NT2/D1 (cell line): ENCODE results near the gene PRRG4.
"Not testable (repeated sequence)": the region's sequence is repeated elsewhere in the genome, so short reads cannot be mapped to it uniquely, and the experiment has no call there.

Source experiments
- DNase-seq: peaks from one replicate; pipeline ENCODE4 v3.0.0-alpha.2; 2011; ENCODE audit warnings: low read depth, low spot score
- H3K27me3 ChIP-seq: 2 replicates; pipeline ENCODE4 v1.6.0; 2011; ENCODE audit warnings: mild to moderate bottlenecking; ENCODE audit not compliant: insufficient read length, insufficient read depth
- H3K36me3 ChIP-seq: 2 replicates; pipeline ENCODE4 v1.6.1; 2011; ENCODE audit warnings: mild to moderate bottlenecking, low read length, mixed read lengths; ENCODE audit not compliant: insufficient read depth, insufficient read length
- H3K4me1 ChIP-seq: 2 replicates; pipeline ENCODE4 v1.5.1; 2011; ENCODE audit not compliant: insufficient read depth, insufficient read length
- H3K4me3 ChIP-seq: 2 replicates; pipeline ENCODE4 v1.5.1; 2011; ENCODE audit warnings: low read depth; ENCODE audit not compliant: insufficient read length
- H3K9ac ChIP-seq: 2 replicates; pipeline ENCODE4 v1.6.0; 2011; ENCODE audit warnings: low read depth; ENCODE audit not compliant: insufficient read length
- H3K9me3 ChIP-seq: 2 replicates; pipeline ENCODE4 v1.5.1; 2011; ENCODE audit warnings: mild to moderate bottlenecking, low read length; ENCODE audit not compliant: insufficient read depth
- SUZ12 ChIP-seq: IDR thresholded peaks from 2 replicates; pipeline ENCODE4 v1.6.1; 2011; ENCODE audit not compliant: insufficient read length, insufficient read depth; ENCODE audit errors: extremely low read depth
- YY1 ChIP-seq: IDR thresholded peaks from 2 replicates; pipeline ENCODE4 v1.6.1; 2011; ENCODE audit not compliant: insufficient read length, insufficient read depth
- ZNF274 ChIP-seq: IDR thresholded peaks from 2 replicates; pipeline ENCODE4 v1.6.1; 2011; ENCODE audit warnings: mild to moderate bottlenecking, low read depth, low read length

PRRG4 gene

DNA sequence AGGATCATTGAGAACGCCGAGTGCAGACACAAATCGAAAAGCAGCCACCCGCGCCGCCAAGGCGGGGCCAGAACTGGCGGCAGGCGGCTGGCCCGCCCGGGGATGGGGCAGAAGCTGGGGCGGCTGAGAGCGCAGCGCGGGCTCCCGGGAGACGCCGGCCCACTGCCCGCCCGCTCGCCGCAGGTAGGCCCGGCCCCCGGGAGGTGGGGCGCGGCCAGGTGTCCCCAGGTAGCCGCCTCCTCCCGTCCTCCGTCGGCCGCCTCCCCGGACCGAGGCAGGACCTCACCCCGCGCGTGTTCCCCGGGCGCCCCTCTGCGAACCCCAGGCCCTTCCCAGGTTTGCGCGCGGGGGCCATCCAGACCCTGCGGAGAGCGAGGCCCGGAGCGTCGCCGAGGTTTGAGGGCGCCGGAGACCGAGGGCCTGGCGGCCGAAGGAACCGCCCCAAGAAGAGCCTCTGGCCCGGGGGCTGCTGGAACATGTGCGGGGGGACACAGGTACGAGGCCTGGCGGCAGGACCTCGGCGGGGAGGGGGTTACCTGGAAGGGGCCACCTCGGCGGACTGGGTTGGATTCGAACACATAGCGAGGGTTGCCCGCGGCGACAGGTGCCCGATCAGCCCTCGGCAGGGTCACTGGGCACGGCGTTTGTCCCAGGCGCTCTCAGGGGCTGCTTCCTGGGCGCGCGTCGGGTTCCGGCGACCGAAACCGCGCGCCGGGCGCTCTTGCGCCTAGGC lies at the start of gene PRRG4:
Gene PRRG4, plus strand, starts transcription at position 248 of the 733 bp plus-strand sequence. CDS start 603 bp downstream, outside the sequence.
- TF ChIP-seq SUZ12: no peak
- no peak for TF ChIP-seq ZNF274
- no peak for TF ChIP-seq YY1
- DNase-seq: no peak
- H3K9me3 ChIP-seq: no peaks in the 10 kb centered on the region
- H3K36me3 ChIP-seq: no peaks in the 10 kb centered on the region
- H3K9ac ChIP-seq: peak within 1 kb of the TSS; percentile 72
- peaks cover 39% of the 10 kb centered on the region for H3K27me3 ChIP-seq
- H3K4me3 ChIP-seq: peak within 1 kb of the TSS; percentile 57
- no peaks in the 10 kb centered on the region for H3K4me1 ChIP-seq

DNA sequence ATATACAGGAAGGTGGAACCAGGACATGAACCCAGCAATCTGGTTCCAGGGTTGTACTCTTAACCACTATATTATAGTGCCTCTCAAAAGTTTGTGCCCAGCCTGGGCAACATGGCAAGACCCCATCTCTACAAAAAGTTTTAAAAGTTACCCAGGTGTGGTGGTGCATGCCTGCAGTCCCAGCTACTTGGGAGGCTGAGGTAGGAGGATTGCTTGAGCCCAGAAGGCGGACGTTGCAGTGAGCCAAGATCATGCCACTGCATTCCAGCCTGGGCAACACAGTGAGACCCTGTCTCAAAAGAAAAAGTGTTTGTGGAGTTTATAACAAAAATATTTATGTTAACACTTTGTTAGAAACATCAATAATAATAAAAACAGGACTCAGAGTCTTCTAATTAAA lies 48.9 kb upstream of the PRRG4 start:
- H3K9ac ChIP-seq, H3K27me3 ChIP-seq, H3K4me3 ChIP-seq, H3K36me3 ChIP-seq, DNase-seq, H3K9me3 ChIP-seq, H3K4me1 ChIP-seq: not testable (repeated sequence)

DNA sequence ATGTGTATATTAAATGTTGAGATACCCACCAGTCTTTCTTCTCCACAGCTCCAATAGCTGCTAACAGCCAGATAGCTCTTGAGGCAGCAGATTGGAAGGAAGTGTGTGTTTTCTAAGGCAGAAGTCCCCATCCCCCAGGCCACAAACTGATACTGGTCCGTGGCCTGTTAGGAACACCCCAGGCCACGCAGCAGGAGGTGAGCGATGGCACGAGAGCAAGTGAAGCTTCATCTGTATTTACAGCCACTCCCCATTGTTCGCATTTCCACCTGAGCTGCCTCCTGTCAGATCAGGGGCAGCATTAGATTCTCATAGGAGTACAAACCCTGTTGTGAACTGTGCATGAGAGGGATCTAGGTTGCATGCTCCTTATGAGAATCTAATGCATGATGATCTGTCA lies 48.0 kb upstream of the PRRG4 start:
- TF ChIP-seq SUZ12 (no peak), YY1 (no peak), ZNF274 (no peak)
- no peak overlapping the region for H3K4me3 ChIP-seq

DNA sequence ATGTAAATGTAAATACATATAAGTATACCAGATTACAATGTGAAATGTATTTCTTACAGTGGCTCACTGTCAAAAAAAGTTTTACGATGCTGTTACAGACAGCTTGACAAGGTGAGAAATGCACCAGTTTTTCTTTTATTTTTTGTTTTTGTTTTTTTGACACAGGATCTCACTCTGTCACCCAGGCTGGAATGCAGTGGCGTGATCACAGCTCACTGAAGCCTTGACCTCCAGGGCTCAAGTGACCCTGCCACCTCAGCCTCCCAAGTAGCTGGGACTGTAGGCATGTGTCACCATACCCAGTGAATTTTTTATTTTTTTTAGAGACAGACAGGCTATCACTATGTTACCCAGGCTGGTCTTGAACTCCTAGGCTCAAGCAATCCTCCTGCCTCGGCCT lies 44.5 kb upstream of the PRRG4 start:
- no peaks in the 10 kb centered on the region for H3K36me3 ChIP-seq
- H3K27me3 ChIP-seq: no peaks in the 10 kb centered on the region
- TF ChIP-seq SUZ12: no peak
- H3K9me3 ChIP-seq: no peaks in the 10 kb centered on the region
- H3K4me3 ChIP-seq: no peak overlapping the region
- H3K4me1 ChIP-seq: no peaks in the 10 kb centered on the region
- H3K9ac ChIP-seq: no peak overlapping the region
- DNase-seq: no peak

More for the DNA sequence above, 48.0 kb upstream of the PRRG4 start:
- no peaks in the 10 kb centered on the region for H3K4me1 ChIP-seq
- no peaks in the 10 kb centered on the region for H3K9me3 ChIP-seq
- no peaks in the 10 kb centered on the region for H3K36me3 ChIP-seq
- H3K9ac ChIP-seq: no peak overlapping the region
- DNase-seq: no peak
- no peaks in the 10 kb centered on the region for H3K27me3 ChIP-seq

DNA sequence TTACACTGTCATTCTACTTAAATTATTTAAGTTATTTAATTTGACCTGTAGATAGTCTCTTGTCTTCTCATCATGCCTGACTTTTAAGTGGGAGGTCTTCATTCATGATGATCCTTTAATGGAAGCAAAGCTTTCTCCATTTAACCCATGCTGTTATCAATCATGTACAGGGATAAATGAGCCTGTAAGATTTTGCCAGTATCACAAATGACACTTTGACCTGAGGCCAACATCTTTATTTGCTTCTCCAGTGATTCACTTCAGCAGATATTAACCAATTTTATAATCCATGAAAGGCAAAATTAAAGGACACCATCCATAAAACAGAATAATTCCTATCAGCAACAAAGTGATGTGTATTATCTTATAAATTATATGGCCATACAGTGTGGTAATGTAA lies 42.9 kb upstream of the PRRG4 start:
- DNase-seq: no peak
- Histone ChIP-seq H3K27me3 (no peaks in the 10 kb centered on the region), H3K9ac (no peak overlapping the region), H3K36me3 (no peaks in the 10 kb centered on the region), H3K4me3 (no peak overlapping the region), H3K4me1 (no peaks in the 10 kb centered on the region), H3K9me3 (no peaks in the 10 kb centered on the region)
- TF ChIP-seq SUZ12 (no peak), ZNF274 (no peak), YY1 (no peak)

DNA sequence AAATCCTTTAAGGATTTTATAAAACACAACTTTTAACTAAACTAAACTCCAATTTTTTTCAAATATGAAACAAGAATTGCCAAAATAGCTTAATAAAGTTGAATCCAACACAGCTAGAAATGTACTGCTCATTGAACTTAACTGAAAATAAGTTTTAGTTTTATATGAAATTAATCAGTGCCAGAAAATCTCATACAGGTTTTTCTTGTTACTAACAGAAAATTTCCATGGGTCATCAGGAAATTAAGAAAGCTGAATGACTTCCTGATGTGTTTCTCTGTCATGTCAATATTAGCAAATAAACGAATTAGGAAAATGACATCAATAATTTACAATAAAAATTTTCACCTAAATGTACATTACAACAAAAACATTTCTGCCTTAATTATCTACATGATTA lies 38.8 kb upstream of the PRRG4 start:
- no peak overlapping the region for H3K4me3 ChIP-seq
- no peaks in the 10 kb centered on the region for H3K4me1 ChIP-seq
- TF ChIP-seq SUZ12: no peak
- TF ChIP-seq YY1: no peak
- TF ChIP-seq ZNF274: no peak
- H3K9ac ChIP-seq: no peak overlapping the region
- H3K27me3 ChIP-seq: no peaks in the 10 kb centered on the region
- H3K9me3 ChIP-seq: no peaks in the 10 kb centered on the region
- no peak for DNase-seq
- H3K36me3 ChIP-seq: no peaks in the 10 kb centered on the region

DNA sequence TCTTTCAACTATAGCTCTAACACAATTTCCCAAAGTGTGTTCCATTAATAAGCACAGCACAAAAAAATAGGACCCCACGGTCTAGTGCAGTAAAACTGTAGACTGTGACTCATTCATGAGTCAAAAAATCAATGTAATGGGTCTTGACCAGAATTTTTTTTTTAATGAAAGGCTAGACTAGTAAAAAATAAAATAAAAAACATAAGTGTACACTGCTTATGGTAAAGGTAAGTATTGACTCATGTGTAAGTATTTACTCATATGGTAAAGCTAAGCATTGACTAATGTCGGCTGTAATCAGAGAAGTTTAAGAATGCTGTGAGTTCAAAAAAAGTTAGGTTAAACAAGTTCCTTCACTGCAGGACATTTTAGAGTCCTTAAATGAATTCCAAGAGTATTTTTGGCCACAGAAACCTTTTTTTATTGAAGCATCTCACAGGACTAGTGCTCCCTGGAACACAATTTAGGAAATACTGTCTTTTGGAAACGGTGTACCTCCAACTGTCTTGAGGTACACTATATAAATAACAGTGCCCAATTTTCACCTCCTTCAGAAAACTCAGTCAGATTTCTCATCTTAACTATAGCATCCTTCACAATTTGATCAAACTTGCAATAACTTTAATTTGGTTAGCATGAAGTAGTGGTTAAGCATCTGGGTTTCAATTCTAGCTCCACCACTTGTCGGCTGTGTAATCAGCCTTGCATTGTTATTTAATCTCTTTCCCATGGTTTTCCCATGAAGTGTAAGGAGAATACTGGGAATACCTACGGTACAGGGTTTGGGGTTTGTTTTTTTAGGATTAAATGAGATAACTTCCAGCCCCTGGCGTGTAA lies 37.4 kb upstream of the PRRG4 start:
- no peak for DNase-seq
- Histone ChIP-seq H3K4me3 (no peak overlapping the region), H3K9ac (no peak overlapping the region), H3K27me3 (no peaks in the 10 kb centered on the region), H3K4me1 (no peaks in the 10 kb centered on the region), H3K9me3 (no peaks in the 10 kb centered on the region), H3K36me3 (no peaks in the 10 kb centered on the region)
- TF ChIP-seq SUZ12 (no peak), YY1 (no peak), ZNF274 (no peak)
